Measurements from ENCODE around the gene C3orf38.
A peak's percentile ranks its signal among the peaks of the same experiment; 100 is the strongest.

Gene C3orf38

GRCh38 chr3:88151358-88151757 lies 1.6 kb downstream of the C3orf38 start:
- DNase-seq, result no peak
- TF ChIP-seq EZH2 (optimal IDR thresholded peaks at IDR 0.05; ENCODE audit: low read depth, low read length) (no peak), EZH2phosphoT487 (IDR thresholded peaks at IDR 0.05; ENCODE audit: low read length) (no peak), CTCF (IDR thresholded peaks at IDR 0.05; ENCODE audit: low read length) (no peak)
- H3K4me1 ChIP-seq (ENCODE audit: low read length), result peaks cover 7% of the 10 kb centered on the region; the same call in 1 of the 2 replicates
- no peak overlapping the region for H3K27ac ChIP-seq (ENCODE audit: low read length)
- no peaks in the 10 kb centered on the region for H4K20me1 ChIP-seq (ENCODE audit: insufficient read depth, low read length)
- H3K9me2 ChIP-seq (replicated peaks; ENCODE audit: insufficient read depth, low read length), result no peaks in the 10 kb centered on the region
- peaks cover 12% of the 10 kb centered on the region for H3K36me3 ChIP-seq (replicated peaks; ENCODE audit: insufficient read depth, low read length)
- no peaks in the 10 kb centered on the region for H3K27me3 ChIP-seq (replicated peaks; ENCODE audit: insufficient read depth, low read length)
- peaks cover 10% of the 10 kb centered on the region for H3F3A ChIP-seq (ENCODE audit: insufficient read depth, low read length)
- H3K9me3 ChIP-seq (replicated peaks; ENCODE audit: insufficient read depth, low read length), result no peaks in the 10 kb centered on the region
- peak overlapping the region; percentile 73 for H3K4me2 ChIP-seq (ENCODE audit: low read depth, low read length)
- H3K9ac ChIP-seq (ENCODE audit: low read length), result peak overlapping the region; percentile 25; the same call in 1 of the 2 replicates
- H3K4me3 ChIP-seq (ENCODE audit: low read length), result peak overlapping the region; percentile 99
- H3K79me2 ChIP-seq (ENCODE audit: low read length), result peaks cover 72% of the 10 kb centered on the region
- H2AFZ ChIP-seq (ENCODE audit: low read length), result no peak overlapping the region

GRCh38 chr3:88152841-88153240 lies 3.1 kb downstream of the C3orf38 start:
- Histone ChIP-seq H3K4me3 (ENCODE audit: low read length) (no peak overlapping the region), H2AFZ (ENCODE audit: low read length) (no peak overlapping the region), H3K36me3 (replicated peaks; ENCODE audit: insufficient read depth, low read length) (peaks cover 21% of the 10 kb centered on the region), H3K4me1 (ENCODE audit: low read length) (peaks cover 7% of the 10 kb centered on the region; the same call in 1 of the 2 replicates), H3K79me2 (ENCODE audit: low read length) (peaks cover 86% of the 10 kb centered on the region), H4K20me1 (ENCODE audit: insufficient read depth, low read length) (peaks cover 5% of the 10 kb centered on the region; the same call in 1 of the 2 replicates), H3K9me3 (replicated peaks; ENCODE audit: insufficient read depth, low read length) (no peaks in the 10 kb centered on the region), H3K9me2 (replicated peaks; ENCODE audit: insufficient read depth, low read length) (no peaks in the 10 kb centered on the region), H3K27ac (ENCODE audit: low read length) (no peak overlapping the region), H3K4me2 (ENCODE audit: low read depth, low read length) (no peak overlapping the region), H3K9ac (ENCODE audit: low read length) (no peak overlapping the region), H3F3A (ENCODE audit: insufficient read depth, low read length) (peaks cover 10% of the 10 kb centered on the region), H3K27me3 (replicated peaks; ENCODE audit: insufficient read depth, low read length) (no peaks in the 10 kb centered on the region)
- DNase-seq, result no peak
- TF ChIP-seq CTCF (IDR thresholded peaks at IDR 0.05; ENCODE audit: low read length) (no peak), EZH2 (optimal IDR thresholded peaks at IDR 0.05; ENCODE audit: low read depth, low read length) (no peak), EZH2phosphoT487 (IDR thresholded peaks at IDR 0.05; ENCODE audit: low read length) (no peak)

GRCh38 chr3:88166419-88166971 lies 16.7 kb downstream of the C3orf38 start:
- no peak for DNase-seq
- TF ChIP-seq EZH2phosphoT487 (IDR thresholded peaks at IDR 0.05; ENCODE audit: low read length) (no peak), EZH2 (optimal IDR thresholded peaks at IDR 0.05; ENCODE audit: low read depth, low read length) (no peak), CTCF (IDR thresholded peaks at IDR 0.05; ENCODE audit: low read length) (no peak)
- 0 out of 2 replicates have a peak, but pooled peaks cover 5% of the 10 kb centered on the region for H3K79me2 ChIP-seq (ENCODE audit: low read length)

More at GRCh38 chr3:88166419-88166971, 16.7 kb downstream of the C3orf38 start:
- no peaks in the 10 kb centered on the region for H3K4me1 ChIP-seq (ENCODE audit: low read length)
- H3K27ac ChIP-seq (ENCODE audit: low read length), result no peak overlapping the region
- H3K9me2 ChIP-seq (replicated peaks; ENCODE audit: insufficient read depth, low read length), result no peaks in the 10 kb centered on the region
- H3F3A ChIP-seq (ENCODE audit: insufficient read depth, low read length), result no peaks in the 10 kb centered on the region
- no peaks in the 10 kb centered on the region for H3K9me3 ChIP-seq (replicated peaks; ENCODE audit: insufficient read depth, low read length)
- H3K4me3 ChIP-seq (ENCODE audit: low read length), result no peak overlapping the region
- no peak overlapping the region for H3K9ac ChIP-seq (ENCODE audit: low read length)
- no peak overlapping the region for H3K4me2 ChIP-seq (ENCODE audit: low read depth, low read length)
- H4K20me1 ChIP-seq (ENCODE audit: insufficient read depth, low read length), result no peaks in the 10 kb centered on the region
- H2AFZ ChIP-seq (ENCODE audit: low read length), result no peak overlapping the region
- no peaks in the 10 kb centered on the region for H3K36me3 ChIP-seq (replicated peaks; ENCODE audit: insufficient read depth, low read length)
- no peaks in the 10 kb centered on the region for H3K27me3 ChIP-seq (replicated peaks; ENCODE audit: insufficient read depth, low read length)

Data from MM.1S (cell line).